ENCODE measurements around the gene ZBTB42.

DNA sequence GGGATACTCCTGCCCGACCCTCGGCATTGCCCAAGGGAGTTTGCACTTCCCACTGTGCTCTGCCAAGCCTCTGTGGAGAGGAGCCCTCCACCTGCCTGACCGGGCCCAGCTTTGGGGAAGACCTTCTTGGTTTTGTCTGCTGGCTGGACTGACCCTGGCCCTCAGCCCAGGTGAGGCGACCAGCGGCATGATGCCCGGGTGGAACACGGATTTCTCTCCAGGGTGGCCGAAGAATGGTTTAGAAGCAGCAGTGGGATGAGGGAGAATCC lies 15.6 kb downstream of the ZBTB42 start:
- TF ChIP-seq, protein P1, sequence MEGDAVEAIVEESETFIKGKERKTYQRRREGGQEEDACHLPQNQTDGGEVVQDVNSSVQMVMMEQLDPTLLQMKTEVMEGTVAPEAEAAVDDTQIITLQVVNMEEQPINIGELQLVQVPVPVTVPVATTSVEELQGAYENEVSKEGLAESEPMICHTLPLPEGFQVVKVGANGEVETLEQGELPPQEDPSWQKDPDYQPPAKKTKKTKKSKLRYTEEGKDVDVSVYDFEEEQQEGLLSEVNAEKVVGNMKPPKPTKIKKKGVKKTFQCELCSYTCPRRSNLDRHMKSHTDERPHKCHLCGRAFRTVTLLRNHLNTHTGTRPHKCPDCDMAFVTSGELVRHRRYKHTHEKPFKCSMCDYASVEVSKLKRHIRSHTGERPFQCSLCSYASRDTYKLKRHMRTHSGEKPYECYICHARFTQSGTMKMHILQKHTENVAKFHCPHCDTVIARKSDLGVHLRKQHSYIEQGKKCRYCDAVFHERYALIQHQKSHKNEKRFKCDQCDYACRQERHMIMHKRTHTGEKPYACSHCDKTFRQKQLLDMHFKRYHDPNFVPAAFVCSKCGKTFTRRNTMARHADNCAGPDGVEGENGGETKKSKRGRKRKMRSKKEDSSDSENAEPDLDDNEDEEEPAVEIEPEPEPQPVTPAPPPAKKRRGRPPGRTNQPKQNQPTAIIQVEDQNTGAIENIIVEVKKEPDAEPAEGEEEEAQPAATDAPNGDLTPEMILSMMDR (IDR thresholded peaks at IDR 0.05), result no peak
- TF ChIP-seq POLR2A (IDR thresholded peaks at IDR 0.05), result no peak
